GM21360 (cell line): ENCODE data around the gene RNF222.
"Not testable (repeated sequence)": the region's sequence is repeated elsewhere in the genome, so short reads cannot be mapped to it uniquely, and the experiment has no call there.

Experiments used
- ATAC-seq: cut with Tn5 transposase; IDR thresholded peaks from one replicate; pipeline ENCODE4 v1.9.1; 2021; ENCODE audit warnings: mild to moderate bottlenecking, moderate library complexity; ENCODE audit not compliant: unreplicated experiment

The RNF222 gene

GRCh38 chr17:8413328-8413727 lies 15.7 kb upstream of the RNF222 start:
- no peak for ATAC-seq

GRCh38 chr17:8412089-8412488 lies 14.5 kb upstream of the RNF222 start:
- no peak for ATAC-seq

GRCh38 chr17:8410883-8411238 lies 13.2 kb upstream of the RNF222 start:
- ATAC-seq: no peak

- ATAC-seq: no peak
Measured at GRCh38 chr17:8409966-8410882, 12.6 kb upstream of the RNF222 start.

GRCh38 chr17:8408371-8408770 lies 10.7 kb upstream of the RNF222 start:
- no peak for ATAC-seq

- no peak for ATAC-seq
Measured at GRCh38 chr17:8406174-8406573, 8.5 kb upstream of the RNF222 start.

GRCh38 chr17:8405499-8406016 lies 7.9 kb upstream of the RNF222 start:
- ATAC-seq: no peak

- ATAC-seq: no peak
Measured at GRCh38 chr17:8402921-8403536, 5.4 kb upstream of the RNF222 start.

GRCh38 chr17:8401107-8401506 lies 3.5 kb upstream of the RNF222 start:
- ATAC-seq: no peak

- no peak for ATAC-seq
Measured at GRCh38 chr17:8398980-8399379, 1.4 kb upstream of the RNF222 start.

GRCh38 chr17:8394497-8394896 lies 3.1 kb downstream of the RNF222 start:
- not testable (repeated sequence) for ATAC-seq

- no peak for ATAC-seq
Measured at GRCh38 chr17:8393470-8394231, 4.0 kb downstream of the RNF222 start.

GRCh38 chr17:8392674-8393469 lies 4.8 kb downstream of the RNF222 start:
- no peak for ATAC-seq

GRCh38 chr17:8392274-8392673 lies 5.4 kb downstream of the RNF222 start:
- ATAC-seq: no peak

- ATAC-seq: no peak
Measured at GRCh38 chr17:8391711-8392110, 5.9 kb downstream of the RNF222 start.

GRCh38 chr17:8387914-8388651 lies 9.5 kb downstream of the RNF222 start:
- ATAC-seq: no peak

GRCh38 chr17:8386841-8387240 lies 10.8 kb downstream of the RNF222 start:
- ATAC-seq: no peak

- ATAC-seq: no peak
Measured at GRCh38 chr17:8384801-8385378, 12.7 kb downstream of the RNF222 start.

- ATAC-seq: peak; percentile 89
Measured at GRCh38 chr17:8383143-8383822, 14.3 kb downstream of the RNF222 start, which contains the start of gene RPL26. TSS of gene RPL26 (minus strand) at chr17:8383193. CDS start at chr17:8382310, 883 bp downstream.
